ENCODE measurements around the gene RANBP3.
"Not testable (repeated sequence)": the region's sequence is repeated elsewhere in the genome, so short reads cannot be mapped to it uniquely, and the experiment has no call there.

The RANBP3 gene

DNA sequence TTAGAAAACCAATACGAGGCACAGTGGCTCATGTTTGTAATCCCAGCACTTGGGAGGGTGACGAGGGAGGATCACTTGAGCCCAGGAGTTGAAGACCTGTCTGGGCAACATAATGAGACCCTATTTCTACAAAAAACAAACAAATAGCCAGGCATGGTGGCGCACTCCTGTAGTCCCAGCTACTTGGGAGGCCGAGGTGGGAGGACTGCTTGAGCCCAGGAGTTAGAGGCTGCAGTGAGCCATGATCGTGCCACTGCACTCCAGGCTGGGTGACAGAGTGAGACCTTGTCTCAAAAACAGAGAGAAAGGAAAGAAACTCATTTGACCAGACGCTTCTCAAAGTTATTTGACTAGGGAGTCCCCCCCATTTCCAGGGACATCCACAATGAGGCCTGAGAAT is 14.7 kb downstream of the RANBP3 start:
- not testable (repeated sequence) for DNase-seq

- no peak for DNase-seq
Observed at GRCh38 chr19:5961969-5962945, 15.7 kb downstream of the RANBP3 start.

DNA sequence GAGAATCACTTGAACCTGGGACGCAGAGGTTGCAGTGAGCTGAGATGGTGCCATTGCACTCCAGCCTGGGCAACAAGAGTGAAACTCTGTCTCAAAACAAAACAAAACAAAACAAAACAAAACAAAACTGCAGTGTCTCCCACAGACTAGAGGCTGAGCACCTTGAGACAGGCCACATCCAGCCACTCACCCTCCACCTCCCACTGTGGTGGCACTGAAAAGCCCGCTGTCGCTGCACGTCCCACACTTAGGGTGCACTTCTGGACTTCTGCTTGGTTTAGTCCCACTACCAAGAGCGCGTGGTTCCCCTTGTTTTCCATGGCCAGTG is 16.3 kb downstream of the RANBP3 start:
- DNase-seq: not testable (repeated sequence)

GRCh38 chr19:5960005-5961001 is 17.6 kb downstream of the RANBP3 start:
- no peak for DNase-seq

- no peak for DNase-seq
Observed at GRCh38 chr19:5959260-5960004, 18.5 kb downstream of the RANBP3 start.

GRCh38 chr19:5958851-5959122 is 19.2 kb downstream of the RANBP3 start:
- DNase-seq: no peak

GRCh38 chr19:5958074-5958850 is 19.7 kb downstream of the RANBP3 start:
- DNase-seq: no peak

GRCh38 chr19:5957170-5957569 is 20.8 kb downstream of the RANBP3 start:
- DNase-seq: no peak

- no peak for DNase-seq
Observed at GRCh38 chr19:5956728-5957127, 21.2 kb downstream of the RANBP3 start.

GRCh38 chr19:5956323-5956722 is 21.6 kb downstream of the RANBP3 start:
- no peak for DNase-seq

GRCh38 chr19:5955636-5955935 is 22.4 kb downstream of the RANBP3 start:
- no peak for DNase-seq

DNA sequence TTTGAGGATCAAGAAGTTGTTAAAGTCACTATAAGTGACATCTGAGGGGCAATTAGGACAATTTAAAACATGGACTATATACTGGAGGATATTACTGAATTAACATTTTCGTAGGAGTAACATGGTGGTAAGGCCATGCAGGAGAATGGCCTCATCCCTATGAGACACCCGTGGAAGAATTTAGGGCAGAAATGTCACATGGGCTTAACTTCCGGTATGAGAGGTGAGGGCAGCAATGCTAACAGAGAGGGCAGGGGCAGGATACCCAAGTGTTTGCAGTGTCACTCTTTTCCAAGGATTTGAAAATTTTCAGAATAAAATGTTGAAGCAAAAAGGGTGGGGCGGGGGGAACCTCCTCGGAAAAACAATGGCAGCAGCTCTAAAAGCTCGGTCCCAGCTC is 23.6 kb downstream of the RANBP3 start:
- no peak for DNase-seq

GRCh38 chr19:5953680-5954213 is 24.2 kb downstream of the RANBP3 start:
- no peak for DNase-seq

DNA sequence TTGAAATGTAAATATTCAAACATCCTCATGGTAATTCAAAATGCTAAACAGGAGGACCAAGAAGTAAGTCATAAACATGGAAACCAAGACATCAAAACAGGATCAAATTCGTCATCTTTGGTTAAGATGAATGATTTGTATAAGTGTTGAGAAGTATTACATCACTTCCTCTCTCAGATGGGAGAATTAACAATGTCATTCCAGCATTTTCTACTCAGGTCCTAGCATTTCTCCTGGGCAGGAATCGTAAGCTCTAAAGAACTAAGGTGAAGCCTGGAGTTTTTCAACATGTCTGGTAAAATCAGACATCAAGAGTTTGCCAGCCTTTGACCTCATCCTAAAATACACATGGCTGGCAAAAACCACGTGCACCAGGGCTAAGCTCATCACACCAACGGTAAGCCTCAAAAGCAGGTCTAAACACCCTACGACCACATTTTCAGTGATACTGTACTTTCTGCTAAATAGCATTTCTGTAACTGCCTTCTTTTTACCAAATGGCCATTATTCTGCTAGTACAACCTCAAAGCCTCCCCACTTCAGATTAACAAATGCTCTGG is 24.8 kb downstream of the RANBP3 start:
- DNase-seq: no peak

DNA sequence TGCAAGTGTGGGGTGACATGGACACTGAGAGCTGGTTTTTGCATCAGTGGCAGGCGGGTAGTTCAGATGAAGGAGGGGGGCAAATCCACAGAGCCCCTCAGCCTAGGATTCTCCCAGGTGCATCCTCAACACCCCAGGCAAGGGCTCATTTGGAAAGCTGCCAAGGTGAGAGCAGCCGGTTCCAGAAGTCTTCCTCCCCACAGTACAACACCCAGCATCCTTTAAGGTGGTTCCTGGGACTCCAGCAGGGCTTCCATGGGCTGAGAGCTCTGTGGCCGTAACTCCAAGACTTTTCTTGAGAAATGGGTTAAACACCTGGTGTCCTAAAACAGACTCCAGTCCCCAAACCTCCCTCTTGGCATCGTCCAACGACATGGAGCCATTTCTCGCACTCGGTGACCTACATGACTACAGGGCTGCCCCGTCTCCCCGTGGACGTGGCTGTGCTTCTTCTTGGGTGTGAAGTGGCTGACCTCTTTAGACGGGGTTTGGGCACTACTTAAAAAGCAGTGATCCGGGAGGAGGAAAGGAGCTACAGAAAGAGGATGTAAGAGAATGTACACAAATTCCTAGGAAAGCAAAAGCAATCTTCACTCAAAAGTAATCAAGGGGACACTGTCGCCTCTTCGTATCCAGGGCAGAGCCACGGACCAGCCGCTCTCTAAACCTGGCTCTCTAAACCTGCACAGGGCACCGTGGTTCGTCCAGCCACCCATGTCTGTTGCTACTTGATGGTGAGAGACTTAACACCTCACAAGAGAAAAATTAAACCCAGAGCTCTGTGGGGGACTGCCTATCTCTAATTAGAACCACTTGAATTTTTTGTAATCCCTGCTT is 25.5 kb downstream of the RANBP3 start:
- DNase-seq: no peak

DNA sequence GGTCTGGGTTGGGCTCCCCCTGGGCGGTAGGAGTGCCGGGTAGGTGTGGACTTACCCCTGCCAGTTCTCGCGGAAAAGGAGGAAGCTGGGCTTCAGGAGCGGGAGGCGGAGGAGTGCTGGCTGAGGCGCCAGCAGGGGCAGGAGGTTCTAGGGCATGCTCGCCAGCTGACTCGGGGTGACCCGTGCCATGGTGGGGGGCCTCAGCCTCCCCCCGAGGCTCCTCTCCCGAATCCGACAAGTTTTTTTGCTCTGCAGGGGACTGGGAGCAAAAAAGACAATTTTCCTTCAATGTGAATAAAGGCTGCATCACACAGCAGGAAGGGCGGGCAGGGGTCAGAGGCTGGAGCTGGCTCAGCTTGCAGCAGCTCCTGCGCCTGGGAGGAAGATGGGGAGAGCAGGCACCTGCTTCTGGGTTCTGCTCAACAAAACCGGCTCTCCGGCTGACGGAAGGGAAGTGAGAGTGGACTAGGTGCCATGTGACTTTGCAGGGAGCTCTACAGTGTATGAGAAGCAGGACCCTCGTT is 26.5 kb downstream of the RANBP3 start:
- no peak for DNase-seq

- DNase-seq: no peak
Observed at GRCh38 chr19:5950741-5951140, 27.2 kb downstream of the RANBP3 start.

DNA sequence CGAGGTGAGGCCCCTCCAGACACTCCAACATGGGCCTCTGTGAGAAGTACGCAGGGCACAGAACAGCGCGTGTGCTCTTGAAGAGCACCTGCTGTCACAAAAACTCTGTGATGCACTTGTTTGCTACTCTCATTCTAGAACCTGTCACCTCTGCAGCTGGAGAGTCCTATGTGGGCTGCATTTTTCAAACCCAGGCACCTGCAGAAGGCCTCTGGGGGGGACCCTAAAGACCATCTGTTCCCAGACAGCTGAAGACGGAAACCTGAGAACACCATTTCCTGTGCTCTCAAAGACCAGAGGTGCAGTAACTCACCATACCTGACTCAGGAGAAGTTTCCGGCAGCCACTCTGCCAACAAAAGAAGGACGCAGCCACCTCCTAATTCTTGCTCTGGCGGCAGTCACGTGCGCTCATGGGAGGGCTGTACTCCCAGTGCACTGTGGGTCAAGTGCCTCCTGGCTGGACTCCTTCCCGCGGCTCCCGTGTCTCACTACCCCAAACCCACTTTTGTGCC is 28.1 kb downstream of the RANBP3 start:
- peak; percentile 51 for DNase-seq

DNA sequence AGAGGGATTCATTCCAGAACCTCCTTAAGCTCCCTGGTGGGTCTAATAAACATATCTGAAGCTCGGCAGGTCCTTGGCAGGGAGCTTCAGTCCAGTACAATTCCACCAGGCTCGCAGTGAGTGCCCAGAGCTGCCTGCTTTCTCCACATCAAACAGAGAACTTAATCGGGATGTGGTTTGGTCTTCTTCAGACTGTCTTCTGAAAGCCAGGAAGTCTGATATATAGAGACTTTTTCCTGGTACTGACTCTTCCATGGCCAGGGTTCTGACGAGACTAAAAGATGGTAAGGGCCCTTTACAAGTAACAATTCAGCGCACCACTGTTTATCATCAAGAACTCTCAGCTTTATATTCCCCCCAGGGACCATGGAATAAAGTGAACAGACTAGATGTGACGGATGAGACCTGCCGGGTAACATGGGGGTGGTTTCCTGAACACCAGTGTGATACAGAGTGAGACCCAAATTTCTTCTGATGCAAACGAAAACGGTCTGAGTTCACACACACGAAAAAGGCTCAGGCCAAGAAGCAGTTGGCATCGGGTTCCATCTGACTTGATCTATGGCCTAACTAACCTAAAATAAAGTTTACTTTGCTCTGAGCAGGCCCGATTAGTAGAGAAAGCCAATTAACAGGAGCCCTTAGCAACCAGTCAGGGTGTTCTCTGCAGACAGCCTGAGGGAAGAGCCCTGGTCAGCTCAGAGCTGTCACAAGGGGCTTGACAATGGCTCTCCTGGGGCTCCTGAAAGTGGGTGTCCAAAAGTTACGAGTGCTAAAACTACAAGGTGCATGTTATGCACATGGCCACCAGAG is 29.0 kb downstream of the RANBP3 start:
- no peak for DNase-seq

GRCh38 chr19:5947435-5947834 is 30.5 kb downstream of the RANBP3 start:
- no peak for DNase-seq

Data from NCI-H524 treated with DMSO at 0.1 percent for 48 hours (cell line).